ENCODE data around the gene NSD1.

The NSD1 gene

DNA sequence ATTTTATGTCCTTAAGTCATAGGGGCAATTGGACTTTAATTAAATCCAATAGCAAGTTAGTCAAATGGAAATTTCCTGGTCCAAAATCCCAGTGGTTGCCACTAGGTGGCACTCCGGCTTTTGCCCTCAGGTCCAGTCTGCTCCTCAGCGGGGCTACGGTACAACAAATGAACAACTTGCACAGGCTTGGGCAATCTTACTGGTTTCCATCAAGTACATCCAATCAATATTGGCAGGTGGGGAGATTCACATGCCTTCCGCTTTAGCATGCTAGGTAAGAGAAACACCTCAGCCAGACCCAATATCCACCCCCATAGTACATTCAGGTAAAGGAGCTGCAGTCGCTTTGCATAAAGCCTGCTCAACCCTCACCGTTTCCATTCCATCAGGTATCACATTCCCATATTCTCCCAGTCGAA lies 184.4 kb downstream of the NSD1 start:
- peak; percentile 60 for DNase-seq (ENCODE audit: low spot score in 2 of 2)
- H3K4me3 Mint-ChIP-seq, result no peak overlapping the region
- H3K4me1 Mint-ChIP-seq, result peaks cover 17% of the 10 kb centered on the region
- H3K27me3 Mint-ChIP-seq, result no peaks in the 10 kb centered on the region
- H3K27ac Mint-ChIP-seq (ENCODE audit: low read depth), result no peak overlapping the region
- H3K9me3 Mint-ChIP-seq, result no peaks in the 10 kb centered on the region
- H3K36me3 Mint-ChIP-seq (ENCODE audit: insufficient read depth), result peaks cover 1% of the 10 kb centered on the region
- ATAC-seq (replicated peaks; ENCODE audit: extremely low read depth, poor library complexity, severe bottlenecking), result peak; percentile 54

DNA sequence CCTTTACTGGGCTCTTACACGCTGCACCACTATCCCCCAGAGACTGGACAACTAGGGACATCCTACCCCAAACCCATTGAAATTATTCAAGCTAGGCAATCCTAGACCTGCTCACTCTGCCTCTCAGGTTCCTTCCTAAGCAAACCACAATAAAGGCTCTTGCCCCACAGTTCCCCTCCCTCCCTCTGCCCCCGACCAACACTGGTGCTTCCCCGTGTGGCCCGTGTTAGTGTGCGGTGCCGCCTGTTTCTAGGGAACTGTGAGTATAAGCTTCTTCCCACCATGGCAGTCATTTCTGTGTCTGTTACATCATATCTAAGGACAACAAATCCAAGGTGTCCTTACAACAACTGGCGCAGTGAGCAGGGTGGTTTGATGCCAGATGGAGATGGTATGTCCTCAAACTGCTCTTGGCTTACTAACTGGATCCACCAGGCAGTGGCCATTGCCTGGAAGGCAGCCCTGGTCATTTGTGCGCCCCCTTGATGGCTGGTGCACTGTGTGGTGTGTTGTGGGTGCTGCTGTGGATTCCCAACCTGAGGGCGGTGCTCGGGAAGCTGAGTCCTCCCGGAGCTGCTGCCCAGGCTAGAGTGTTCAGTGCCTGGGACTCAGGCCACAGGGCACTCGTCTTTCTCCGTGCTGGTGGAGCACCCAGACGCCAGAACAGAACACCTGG lies 186.5 kb downstream of the NSD1 start:
- no peak for DNase-seq (ENCODE audit: low spot score in 2 of 2)
- Mint-ChIP-seq H3K4me3 (no peak overlapping the region), H3K4me1 (peaks cover 17% of the 10 kb centered on the region), H3K27ac (ENCODE audit: low read depth) (no peak overlapping the region), H3K27me3 (no peaks in the 10 kb centered on the region), H3K36me3 (ENCODE audit: insufficient read depth) (peaks cover 1% of the 10 kb centered on the region), H3K9me3 (no peaks in the 10 kb centered on the region)
- peak; percentile 46 for ATAC-seq (replicated peaks; ENCODE audit: extremely low read depth, poor library complexity, severe bottlenecking)

DNA sequence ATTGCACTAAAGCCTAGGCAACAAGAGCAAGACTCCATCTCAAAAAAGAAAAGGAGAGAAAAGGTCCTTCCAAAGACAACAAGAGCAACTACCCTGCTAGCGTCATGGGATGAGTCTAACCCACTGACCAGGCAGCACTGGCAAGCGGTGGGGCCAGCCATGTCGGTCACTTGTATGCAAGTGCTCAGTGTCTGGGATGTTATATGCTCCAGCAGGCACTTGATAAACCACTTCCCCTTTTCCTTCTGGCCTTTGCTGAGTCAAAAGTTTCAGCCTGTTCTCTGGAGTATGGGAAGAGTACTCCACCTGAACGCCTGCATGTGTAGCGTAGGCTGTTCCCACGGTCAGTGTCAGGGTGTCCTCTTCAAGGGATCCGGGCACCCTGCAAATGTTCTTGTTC lies 187.3 kb downstream of the NSD1 start:
- DNase-seq (ENCODE audit: low spot score in 2 of 2) (no peak), ATAC-seq (replicated peaks; ENCODE audit: extremely low read depth, poor library complexity, severe bottlenecking) (no peak)
- H3K36me3 Mint-ChIP-seq (ENCODE audit: insufficient read depth), result peaks cover 1% of the 10 kb centered on the region
- H3K9me3 Mint-ChIP-seq, result no peaks in the 10 kb centered on the region
- H3K27ac Mint-ChIP-seq (ENCODE audit: low read depth), result no peak overlapping the region
- no peaks in the 10 kb centered on the region for H3K27me3 Mint-ChIP-seq
- H3K4me3 Mint-ChIP-seq, result no peak overlapping the region
- H3K4me1 Mint-ChIP-seq, result peaks cover 17% of the 10 kb centered on the region

DNA sequence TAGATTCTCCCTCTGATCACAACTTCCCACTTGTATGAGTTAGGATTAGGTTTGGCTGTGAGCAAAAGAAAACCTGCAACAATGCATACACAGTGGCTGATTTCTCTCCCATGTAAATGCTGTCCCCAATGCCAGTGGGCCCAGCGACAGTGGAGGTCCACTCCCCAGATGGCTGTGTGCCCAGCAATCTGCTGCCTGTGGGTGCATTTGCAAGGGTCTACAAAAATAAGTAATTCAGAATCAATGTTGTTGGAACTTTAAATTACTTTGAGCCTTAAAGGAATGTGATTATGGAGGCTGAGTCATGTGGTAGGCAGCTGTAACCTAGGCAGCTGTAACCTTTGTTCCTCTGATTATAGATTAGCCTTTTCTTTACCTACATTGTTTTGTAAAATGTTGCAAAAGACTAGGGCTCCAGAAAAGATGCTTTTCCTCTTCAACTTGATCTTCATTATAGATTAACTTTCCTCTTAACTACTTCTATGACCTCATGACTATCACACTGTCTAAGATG lies 192.4 kb downstream of the NSD1 start:
- ATAC-seq (replicated peaks; ENCODE audit: extremely low read depth, poor library complexity, severe bottlenecking), result no peak
- Mint-ChIP-seq H3K36me3 (ENCODE audit: insufficient read depth) (peaks cover 12% of the 10 kb centered on the region), H3K4me1 (peaks cover 14% of the 10 kb centered on the region), H3K27me3 (no peaks in the 10 kb centered on the region), H3K9me3 (no peaks in the 10 kb centered on the region), H3K4me3 (no peak overlapping the region), H3K27ac (ENCODE audit: low read depth) (no peak overlapping the region)
- DNase-seq (ENCODE audit: low spot score in 2 of 2), result no peak

DNA sequence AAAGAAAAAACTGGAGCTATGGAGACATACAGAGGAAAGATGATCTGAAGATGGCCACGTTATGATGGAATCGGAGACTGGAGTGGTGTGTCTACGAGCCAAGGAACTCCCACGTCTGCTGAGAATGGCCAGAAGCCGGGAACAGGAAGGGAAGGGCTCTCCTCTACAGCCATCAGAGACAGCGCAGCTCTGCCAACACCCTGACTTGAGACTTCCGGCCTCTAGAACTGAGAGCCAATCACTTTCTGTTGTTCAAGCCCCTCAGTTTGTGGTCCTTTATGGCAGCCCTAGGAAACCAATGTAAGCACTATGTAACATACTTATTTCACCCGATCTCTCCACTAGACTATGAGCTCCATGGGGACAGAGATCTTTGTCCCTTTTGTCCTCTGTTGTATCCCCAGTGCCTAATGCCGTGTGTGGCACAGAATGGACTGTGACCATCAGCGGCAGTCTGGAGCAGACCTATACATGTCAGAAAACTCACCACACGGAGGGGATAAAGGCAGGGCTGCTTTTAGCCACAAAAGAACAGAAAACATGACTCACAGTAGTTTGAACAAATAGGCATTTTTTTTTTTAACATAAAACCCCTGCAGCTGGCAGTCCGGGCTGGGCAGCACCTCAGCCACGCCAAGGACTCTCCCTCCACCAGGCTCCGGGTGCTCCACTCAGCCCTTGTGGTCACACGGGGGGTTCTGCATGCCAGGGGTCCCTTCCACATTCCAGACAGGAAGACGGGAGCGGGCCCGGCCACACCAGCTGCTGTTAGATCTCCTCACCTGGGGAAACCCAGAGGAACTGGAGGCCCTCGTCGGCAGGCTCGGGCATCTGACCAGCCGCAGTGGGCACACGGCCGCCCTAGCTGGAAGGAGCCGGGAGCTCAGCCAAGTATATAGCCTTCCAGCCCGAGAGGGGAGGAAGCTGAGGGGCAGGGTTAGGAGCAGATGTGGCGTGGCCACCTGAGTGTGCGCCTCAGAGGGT lies 194.3 kb downstream of the NSD1 start:
- Mint-ChIP-seq H3K27ac (ENCODE audit: low read depth) (peak overlapping the region; percentile 70), H3K27me3 (no peaks in the 10 kb centered on the region), H3K4me3 (peak overlapping the region; percentile 55), H3K4me1 (peaks cover 19% of the 10 kb centered on the region), H3K36me3 (ENCODE audit: insufficient read depth) (peaks cover 13% of the 10 kb centered on the region), H3K9me3 (no peaks in the 10 kb centered on the region)
- ATAC-seq (replicated peaks; ENCODE audit: extremely low read depth, poor library complexity, severe bottlenecking) (peak; percentile 78), DNase-seq (ENCODE audit: low spot score in 2 of 2) (no peak)

DNA sequence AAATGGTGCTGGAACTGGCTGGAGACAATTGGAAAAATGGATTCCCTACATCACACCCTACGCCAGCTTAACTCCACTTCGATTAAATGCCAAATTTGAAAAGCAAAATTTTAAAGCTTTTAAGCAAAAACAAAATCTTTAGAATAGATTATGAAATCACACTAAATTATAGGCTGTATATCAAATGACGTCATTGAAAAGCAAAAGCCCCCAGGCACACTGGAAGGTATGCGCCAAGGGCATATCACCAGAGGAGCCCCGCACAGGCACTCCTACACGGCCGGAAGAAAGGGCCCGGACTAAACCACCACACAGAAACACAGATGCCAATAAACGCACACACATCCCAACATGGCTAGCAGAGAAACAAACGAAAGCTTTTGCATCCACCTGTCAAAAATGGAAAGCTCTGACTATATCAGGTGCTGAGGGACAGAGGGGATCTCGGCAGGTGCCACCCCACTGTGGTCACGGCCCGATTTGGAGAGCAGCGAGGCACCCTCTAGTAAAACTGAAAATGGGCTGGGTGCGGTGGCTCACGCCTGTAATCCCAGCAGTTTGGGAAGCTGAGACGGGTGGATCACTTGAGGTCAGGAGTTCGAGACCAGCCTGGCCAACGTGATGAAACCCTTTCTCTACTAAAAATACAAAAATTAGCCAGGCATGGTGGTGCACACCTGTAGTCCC lies 195.1 kb downstream of the NSD1 start:
- Mint-ChIP-seq H3K36me3 (ENCODE audit: insufficient read depth) (peaks cover 16% of the 10 kb centered on the region), H3K27ac (ENCODE audit: low read depth) (peak overlapping the region; percentile 70), H3K4me1 (peaks cover 19% of the 10 kb centered on the region), H3K4me3 (no peak overlapping the region), H3K27me3 (no peaks in the 10 kb centered on the region), H3K9me3 (no peaks in the 10 kb centered on the region)
- ATAC-seq (replicated peaks; ENCODE audit: extremely low read depth, poor library complexity, severe bottlenecking) (no peak), DNase-seq (ENCODE audit: low spot score in 2 of 2) (no peak)

DNA sequence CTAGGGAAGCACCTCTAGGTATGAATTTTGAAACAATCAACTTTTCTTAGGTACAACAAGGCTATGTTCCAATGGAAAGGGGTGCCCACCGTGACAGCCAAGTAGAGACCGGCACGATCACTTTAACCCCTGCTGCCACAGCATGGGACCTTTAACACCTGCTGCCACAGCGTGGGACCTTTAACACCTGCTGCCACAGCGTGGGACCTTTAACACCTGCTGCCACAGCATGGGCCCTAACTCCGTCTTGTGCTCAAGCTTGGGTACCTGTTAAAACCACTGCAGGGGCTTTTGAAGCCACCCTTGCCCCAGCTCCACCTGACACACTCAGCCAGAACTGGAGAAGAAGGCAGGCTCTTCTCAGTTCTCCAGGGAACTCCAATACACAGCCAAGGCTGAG lies 196.3 kb downstream of the NSD1 start:
- Mint-ChIP-seq H3K9me3 (no peaks in the 10 kb centered on the region), H3K36me3 (ENCODE audit: insufficient read depth) (peaks cover 24% of the 10 kb centered on the region), H3K27me3 (no peaks in the 10 kb centered on the region), H3K4me3 (no peak overlapping the region), H3K27ac (ENCODE audit: low read depth) (no peak overlapping the region), H3K4me1 (peaks cover 23% of the 10 kb centered on the region)
- DNase-seq (ENCODE audit: low spot score in 2 of 2) (no peak), ATAC-seq (replicated peaks; ENCODE audit: extremely low read depth, poor library complexity, severe bottlenecking) (no peak)

DNA sequence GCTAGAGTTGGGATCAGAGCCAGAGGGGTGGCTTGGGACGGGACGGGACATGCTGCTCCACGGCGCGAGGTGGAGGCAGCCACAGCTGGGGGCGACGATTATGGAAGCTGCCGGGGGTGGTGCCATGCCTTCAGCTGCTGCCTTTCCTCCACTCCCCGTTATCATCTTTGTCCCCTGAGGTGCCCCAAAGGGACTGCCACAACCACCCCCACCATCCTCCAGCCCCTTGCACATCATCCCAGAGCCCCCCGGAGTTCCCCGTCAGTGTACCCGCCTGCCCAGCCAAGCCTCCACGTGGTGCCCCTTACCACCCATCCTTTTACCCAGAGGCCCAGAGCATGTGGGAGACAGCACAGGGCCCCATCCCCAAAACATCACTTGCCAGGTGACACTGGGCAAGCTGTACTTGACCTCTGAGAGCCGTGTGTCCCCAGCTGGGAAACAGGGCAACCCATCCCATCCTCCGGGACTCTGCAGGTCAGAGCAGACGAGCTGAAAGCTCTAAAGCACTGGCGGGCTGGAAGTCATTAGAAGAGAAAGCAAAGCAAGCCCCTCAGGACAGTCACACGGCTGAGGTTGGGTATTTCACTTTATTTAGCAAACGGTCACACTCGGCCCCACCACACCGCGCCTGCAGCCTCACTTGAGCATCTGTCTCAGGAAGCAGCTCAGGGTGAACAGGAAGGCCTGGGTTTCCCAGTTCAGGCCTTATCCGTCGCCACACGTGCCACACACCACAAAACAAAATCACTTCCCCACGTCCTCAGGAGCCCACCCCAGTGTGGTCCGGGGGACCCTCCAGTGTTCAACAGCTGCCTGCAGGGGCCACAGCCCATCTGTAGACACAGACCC lies 197.6 kb downstream of the NSD1 start:
- Mint-ChIP-seq H3K27ac (ENCODE audit: low read depth) (peak overlapping the region; percentile 53), H3K4me1 (peaks cover 29% of the 10 kb centered on the region), H3K36me3 (ENCODE audit: insufficient read depth) (peaks cover 31% of the 10 kb centered on the region), H3K27me3 (no peaks in the 10 kb centered on the region), H3K4me3 (no peak overlapping the region), H3K9me3 (no peaks in the 10 kb centered on the region)
- no peak for DNase-seq (ENCODE audit: low spot score in 2 of 2)
- no peak for ATAC-seq (replicated peaks; ENCODE audit: extremely low read depth, poor library complexity, severe bottlenecking)

DNA sequence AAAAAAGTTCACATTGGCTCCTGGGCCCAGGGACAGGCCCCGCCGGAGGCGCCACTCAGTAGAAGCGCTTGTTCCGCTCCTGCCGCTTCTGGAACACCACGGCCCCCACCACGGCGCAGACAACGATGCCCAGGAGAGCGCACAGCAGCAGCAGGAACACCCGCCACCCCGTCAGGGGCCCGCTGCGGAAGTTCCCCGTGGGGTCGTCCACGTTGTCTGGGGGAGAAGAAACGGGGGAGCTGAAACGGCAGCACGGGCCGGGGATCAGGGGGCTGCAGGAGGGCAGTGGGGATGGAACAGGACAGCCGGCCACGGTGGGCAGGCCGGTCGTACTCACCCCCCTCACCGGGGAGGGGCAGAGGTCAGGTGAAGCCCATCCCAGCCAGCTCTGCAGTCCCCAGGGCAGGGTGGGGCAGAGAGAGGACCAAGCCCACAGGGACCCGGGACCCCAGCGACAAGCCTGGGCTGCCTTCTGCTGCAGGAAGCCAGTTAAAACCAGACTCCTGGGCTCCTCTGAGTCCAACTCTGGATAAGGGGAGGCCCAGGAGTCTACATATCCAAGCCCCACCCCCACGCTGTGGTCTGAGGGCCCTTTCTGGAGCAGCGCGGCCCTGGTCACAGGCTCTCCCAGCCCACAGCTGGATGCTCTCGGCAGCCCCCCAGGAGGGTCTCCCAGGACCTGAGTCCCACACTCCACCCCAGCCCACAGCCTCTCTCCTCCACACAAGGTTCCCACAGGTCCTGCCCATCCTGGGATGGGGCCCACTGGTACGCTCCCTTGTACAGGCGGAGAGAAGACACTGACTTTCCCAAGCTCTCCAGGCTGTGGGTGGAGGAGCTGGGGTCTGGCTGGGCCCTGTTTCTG lies 198.7 kb downstream of the NSD1 start:
- H3K9me3 Mint-ChIP-seq, result no peaks in the 10 kb centered on the region
- H3K27me3 Mint-ChIP-seq, result no peaks in the 10 kb centered on the region
- no peak overlapping the region for H3K4me3 Mint-ChIP-seq
- H3K27ac Mint-ChIP-seq (ENCODE audit: low read depth), result peak overlapping the region; percentile 53
- peaks cover 34% of the 10 kb centered on the region for H3K4me1 Mint-ChIP-seq
- no peak for ATAC-seq (replicated peaks; ENCODE audit: extremely low read depth, poor library complexity, severe bottlenecking)
- DNase-seq (ENCODE audit: low spot score in 2 of 2), result no peak
- peaks cover 38% of the 10 kb centered on the region for H3K36me3 Mint-ChIP-seq (ENCODE audit: insufficient read depth)

DNA sequence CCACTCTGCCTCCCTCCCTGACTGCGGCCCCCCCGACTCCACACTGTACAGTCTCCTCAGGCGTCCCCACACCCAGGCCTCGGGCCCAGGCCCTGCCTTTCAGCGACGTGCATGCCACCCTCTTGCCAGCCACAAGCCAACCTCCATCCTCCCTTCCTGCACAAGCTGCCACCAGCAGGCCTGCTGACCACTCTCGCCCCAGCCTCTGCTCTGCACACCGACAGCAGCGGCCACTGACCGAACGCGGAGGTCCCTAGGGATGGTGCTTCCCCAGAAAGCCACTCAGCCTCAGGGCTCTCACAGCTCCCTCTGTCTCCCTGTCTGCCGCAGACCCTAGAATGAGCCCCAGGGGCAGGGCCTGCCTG lies 199.3 kb downstream of the NSD1 start:
- no peak for ATAC-seq (replicated peaks; ENCODE audit: extremely low read depth, poor library complexity, severe bottlenecking)
- peaks cover 29% of the 10 kb centered on the region for H3K4me1 Mint-ChIP-seq
- H3K36me3 Mint-ChIP-seq (ENCODE audit: insufficient read depth), result peaks cover 36% of the 10 kb centered on the region
- H3K27me3 Mint-ChIP-seq, result no peaks in the 10 kb centered on the region
- DNase-seq (ENCODE audit: low spot score in 2 of 2), result no peak
- peak overlapping the region; percentile 53 for H3K27ac Mint-ChIP-seq (ENCODE audit: low read depth)
- H3K4me3 Mint-ChIP-seq, result no peak overlapping the region
- no peaks in the 10 kb centered on the region for H3K9me3 Mint-ChIP-seq

DNA sequence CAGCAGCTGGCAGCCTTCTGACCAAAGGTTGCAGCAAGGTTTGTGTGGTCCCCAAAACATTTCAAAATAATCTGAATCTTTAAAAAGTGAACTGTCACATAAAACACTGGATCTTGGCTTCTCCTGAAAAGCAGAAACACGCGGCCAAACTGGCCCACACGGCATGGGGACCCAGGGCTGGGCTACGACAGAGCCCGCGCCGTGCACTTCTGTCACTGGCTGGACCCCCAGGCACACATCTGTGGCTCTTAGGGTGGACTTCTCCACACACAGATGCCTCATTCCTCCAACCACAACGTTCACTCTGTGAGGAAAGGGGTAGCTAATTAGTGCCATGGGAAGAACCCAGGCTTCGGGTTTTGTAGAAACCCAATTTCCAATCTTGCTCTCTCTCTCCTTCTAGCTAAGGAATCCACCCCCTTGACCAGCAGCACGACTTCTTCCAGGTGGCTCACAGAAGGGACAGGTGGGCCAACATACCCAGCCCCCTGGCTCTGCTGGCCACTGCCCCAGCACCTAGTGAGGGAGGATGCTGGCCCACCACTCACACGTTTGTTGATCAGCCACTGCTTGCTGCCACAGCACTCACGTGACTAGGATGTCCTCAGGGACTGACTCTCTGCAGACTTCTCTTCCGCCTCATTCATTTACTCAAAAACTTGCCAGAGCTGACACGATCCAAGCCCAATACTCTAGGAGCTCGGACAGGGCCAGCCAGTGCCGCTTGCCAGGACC lies 200.0 kb downstream of the NSD1 start:
- H3K27ac Mint-ChIP-seq (ENCODE audit: low read depth), result no peak overlapping the region
- ATAC-seq (replicated peaks; ENCODE audit: extremely low read depth, poor library complexity, severe bottlenecking), result no peak
- H3K27me3 Mint-ChIP-seq, result no peaks in the 10 kb centered on the region
- H3K36me3 Mint-ChIP-seq (ENCODE audit: insufficient read depth), result peaks cover 34% of the 10 kb centered on the region
- H3K9me3 Mint-ChIP-seq, result no peaks in the 10 kb centered on the region
- H3K4me1 Mint-ChIP-seq, result peaks cover 28% of the 10 kb centered on the region
- DNase-seq (ENCODE audit: low spot score in 2 of 2), result no peak
- no peak overlapping the region for H3K4me3 Mint-ChIP-seq
